GM12801 (cell line): ENCODE measurements around the gene NOS3.

Experiments
- CTCF ChIP-seq: IDR thresholded peaks from one replicate; pipeline ENCODE4 v1.5.1; 2011; ENCODE audit warnings: control low read depth; ENCODE audit not compliant: insufficient read length; ENCODE audit errors: extremely low read depth

NOS3 gene

GRCh38 chr7:150990416-150991186 lies at the start of gene NOS3:
NOS3 (plus strand) TSS chr7:150991017; CDS start chr7:150993804, 2,787 bp downstream.
- TF ChIP-seq CTCF, result no peak

GRCh38 chr7:150941351-150942000 lies 49.3 kb upstream of the NOS3 start:
- no peak for TF ChIP-seq CTCF

GRCh38 chr7:150942001-150942590 lies 48.7 kb upstream of the NOS3 start:
- TF ChIP-seq CTCF, result no peak

- no peak for TF ChIP-seq CTCF
Measured at GRCh38 chr7:150942591-150943452, 48.0 kb upstream of the NOS3 start.

GRCh38 chr7:150943453-150943814 lies 47.4 kb upstream of the NOS3 start:
- no peak for TF ChIP-seq CTCF

GRCh38 chr7:150944066-150945042 lies 46.5 kb upstream of the NOS3 start:
- TF ChIP-seq CTCF, result no peak
